Neural progenitor cell (in vitro differentiated cells): ENCODE data around the gene RHOC. TPM values are rescaled to one million over a fixed set of nuclear protein-coding genes. Genes with fewer than 3 reads are reported as not detected.

Experiments
- DNase-seq: peaks from one replicate; pipeline ENCODE4 v3.0.0-alpha.2; 2016; ENCODE audit warnings: low spot score
- H2AFZ ChIP-seq: fragments of 200-600 bp; sonication (generic); replicated peaks from 2 replicates; pipeline ENCODE4 v1.6.1; 2016; ENCODE audit warnings: antibody characterized with exemption
- H3F3A ChIP-seq: fragments of 200-600 bp; sonication (generic); 2 replicates; pipeline ENCODE4 v1.6.1; 2016; ENCODE audit warnings: antibody characterized with exemption, low read depth
- H3K27ac ChIP-seq: fragments of 200-600 bp; sonication (generic); 2 replicates; pipeline ENCODE4 v1.5.1; 2016; ENCODE audit warnings: mild to moderate bottlenecking
- H3K27me3 ChIP-seq: fragments of 200-600 bp; sonication (generic); 2 replicates; pipeline ENCODE4 v1.6.1; 2016; ENCODE audit warnings: mild to moderate bottlenecking, moderate library complexity
- H3K36me3 ChIP-seq: fragments of 200-600 bp; sonication (generic); 2 replicates; pipeline ENCODE4 v1.5.1; 2016
- H3K4me1 ChIP-seq: fragments of 200-600 bp; sonication (generic); 2 replicates; pipeline ENCODE4 v1.6.1; 2016; ENCODE audit warnings: mixed run types
- H3K4me2 ChIP-seq: fragments of 200-600 bp; sonication (generic); 2 replicates; pipeline ENCODE4 v1.6.1; 2016
- H3K4me3 ChIP-seq: fragments of 200-600 bp; sonication (generic); 2 replicates; pipeline ENCODE4 v1.5.1; 2016
- H3K79me2 ChIP-seq: fragments of 200-600 bp; sonication (generic); 2 replicates; pipeline ENCODE4 v1.6.1; 2016; ENCODE audit warnings: low read depth
- H3K9ac ChIP-seq: fragments of 200-600 bp; sonication (generic); 2 replicates; pipeline ENCODE4 v1.6.1; 2016
- H3K9me3 ChIP-seq: fragments of 200-600 bp; sonication (generic); 2 replicates; pipeline ENCODE4 v1.5.1; 2016; ENCODE audit warnings: low read depth
- H4K20me1 ChIP-seq: fragments of 200-600 bp; sonication (generic); 2 replicates; pipeline ENCODE4 v1.6.1; 2016; ENCODE audit warnings: low read depth
- H3K27ac Mint-ChIP-seq: 3 replicates; pipeline ENCODE4 v1.8.0; 2021; ENCODE audit warnings: mixed read lengths
- H3K27me3 Mint-ChIP-seq: 2 replicates; pipeline ENCODE4 v1.8.0; 2022; ENCODE audit warnings: low read depth, mild to moderate bottlenecking, inconsistent platforms, moderate library complexity, mixed read lengths; ENCODE audit not compliant: insufficient read depth
- H3K36me3 Mint-ChIP-seq: 3 replicates; pipeline ENCODE4 v1.8.0; 2021; ENCODE audit warnings: mixed read lengths
- H3K4me1 Mint-ChIP-seq: 3 replicates; pipeline ENCODE4 v1.8.0; 2021; ENCODE audit warnings: mixed read lengths
- H3K4me3 Mint-ChIP-seq: 3 replicates; pipeline ENCODE4 v1.8.0; 2021; ENCODE audit warnings: mild to moderate bottlenecking, moderate library complexity, mixed read lengths
- H3K9me3 Mint-ChIP-seq: 3 replicates; pipeline ENCODE4 v1.8.0; 2020; ENCODE audit warnings: mixed read lengths
- EZH2 ChIP-seq: fragments of 200-600 bp; sonication (generic); IDR thresholded peaks from 2 replicates; pipeline ENCODE4 v1.6.1; 2017; ENCODE audit warnings: antibody characterized with exemption, mild to moderate bottlenecking, moderate library complexity
- EZH2phosphoT487 ChIP-seq: fragments of 200-600 bp; sonication (generic); IDR thresholded peaks from 2 replicates; pipeline ENCODE4 v1.6.1; 2017; ENCODE audit warnings: antibody characterized with exemption
- total RNA-seq: library from RNA; depleted of rRNA; stranded (reverse); fragments of >200 nt; gene quantifications from 2 replicates; pipeline ENCODE4 v1.2.3, GENCODE V29; 2015; ENCODE audit warnings: low replicate concordance
- TF ChIP-seq, protein P1 (sequence below): fragments of 200-600 bp; sonication (generic); IDR thresholded peaks from 2 replicates; pipeline ENCODE4 v1.5.1; 2017; ENCODE audit warnings: antibody characterized with exemption, mild to moderate bottlenecking

The RHOC gene
- total RNA-seq, 1 donor from 2014 or later, result 41.8 TPM

DNA sequence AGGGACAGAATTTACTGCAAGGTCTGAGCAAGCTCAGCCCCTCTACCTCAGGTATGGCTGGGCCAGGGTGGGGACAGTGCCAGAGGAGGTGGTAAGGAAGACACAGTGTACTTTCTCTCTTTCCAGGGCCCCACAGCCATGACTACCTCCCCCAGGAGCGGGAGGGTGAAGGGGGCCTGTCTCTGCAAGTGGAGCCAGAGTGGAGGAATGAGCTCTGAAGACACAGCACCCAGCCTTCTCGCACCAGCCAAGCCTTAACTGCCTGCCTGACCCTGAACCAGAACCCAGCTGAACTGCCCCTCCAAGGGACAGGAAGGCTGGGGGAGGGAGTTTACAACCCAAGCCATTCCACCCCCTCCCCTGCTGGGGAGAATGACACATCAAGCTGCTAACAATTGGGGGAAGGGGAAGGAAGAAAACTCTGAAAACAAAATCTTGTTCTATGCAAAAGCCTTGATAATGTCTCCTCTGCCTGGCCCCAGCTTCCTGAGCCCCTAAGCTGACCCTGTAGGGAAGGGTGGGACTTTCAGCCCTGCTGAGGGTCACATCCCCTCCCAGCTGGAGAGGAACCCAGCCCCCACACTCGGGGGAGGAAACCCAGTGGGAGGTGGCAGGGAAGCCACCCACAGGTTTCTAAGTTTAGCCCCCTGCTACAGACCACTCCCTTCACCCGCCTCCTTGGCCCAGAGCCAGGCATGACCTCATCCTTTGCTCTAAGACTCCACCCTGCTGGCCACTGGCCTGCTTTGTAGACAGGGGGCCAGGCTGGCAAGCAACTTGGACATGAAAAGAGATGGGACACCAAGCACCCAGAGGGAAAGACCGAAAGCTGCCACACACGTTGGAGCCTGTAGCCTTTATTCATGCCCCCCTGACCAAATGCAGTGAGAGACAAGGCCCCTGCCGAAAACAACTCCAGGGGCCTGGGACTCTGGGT lies 6.4 kb downstream of the RHOC start:
- H3K4me1 ChIP-seq, result peaks cover 15% of the 10 kb centered on the region
- no peaks in the 10 kb centered on the region for H3K36me3 ChIP-seq
- TF ChIP-seq EZH2 (no peak), EZH2phosphoT487 (no peak)
- TF ChIP-seq, protein P1, sequence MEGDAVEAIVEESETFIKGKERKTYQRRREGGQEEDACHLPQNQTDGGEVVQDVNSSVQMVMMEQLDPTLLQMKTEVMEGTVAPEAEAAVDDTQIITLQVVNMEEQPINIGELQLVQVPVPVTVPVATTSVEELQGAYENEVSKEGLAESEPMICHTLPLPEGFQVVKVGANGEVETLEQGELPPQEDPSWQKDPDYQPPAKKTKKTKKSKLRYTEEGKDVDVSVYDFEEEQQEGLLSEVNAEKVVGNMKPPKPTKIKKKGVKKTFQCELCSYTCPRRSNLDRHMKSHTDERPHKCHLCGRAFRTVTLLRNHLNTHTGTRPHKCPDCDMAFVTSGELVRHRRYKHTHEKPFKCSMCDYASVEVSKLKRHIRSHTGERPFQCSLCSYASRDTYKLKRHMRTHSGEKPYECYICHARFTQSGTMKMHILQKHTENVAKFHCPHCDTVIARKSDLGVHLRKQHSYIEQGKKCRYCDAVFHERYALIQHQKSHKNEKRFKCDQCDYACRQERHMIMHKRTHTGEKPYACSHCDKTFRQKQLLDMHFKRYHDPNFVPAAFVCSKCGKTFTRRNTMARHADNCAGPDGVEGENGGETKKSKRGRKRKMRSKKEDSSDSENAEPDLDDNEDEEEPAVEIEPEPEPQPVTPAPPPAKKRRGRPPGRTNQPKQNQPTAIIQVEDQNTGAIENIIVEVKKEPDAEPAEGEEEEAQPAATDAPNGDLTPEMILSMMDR, result no peak
- H4K20me1 ChIP-seq, result peaks cover 25% of the 10 kb centered on the region
- peak overlapping the region; percentile 62 for H3K4me3 Mint-ChIP-seq
- H3K4me2 ChIP-seq, result no peak overlapping the region
- H3K27me3 Mint-ChIP-seq, result peaks cover 25% of the 10 kb centered on the region
- H3K27me3 ChIP-seq, result no peaks in the 10 kb centered on the region
- no peaks in the 10 kb centered on the region for H3K79me2 ChIP-seq
- no peak for DNase-seq
- no peak overlapping the region for H3K27ac ChIP-seq
- peaks cover 57% of the 10 kb centered on the region for H3K4me1 Mint-ChIP-seq
- H3K9me3 Mint-ChIP-seq, result no peaks in the 10 kb centered on the region
- H3F3A ChIP-seq, result peaks cover 5% of the 10 kb centered on the region
- peaks cover 26% of the 10 kb centered on the region for H3K36me3 Mint-ChIP-seq
- no peak overlapping the region for H2AFZ ChIP-seq
- no peak overlapping the region for H3K9ac ChIP-seq
- H3K27ac Mint-ChIP-seq, result peak overlapping the region; percentile 83
- H3K4me3 ChIP-seq, result no peak overlapping the region
- H3K9me3 ChIP-seq, result no peaks in the 10 kb centered on the region

DNA sequence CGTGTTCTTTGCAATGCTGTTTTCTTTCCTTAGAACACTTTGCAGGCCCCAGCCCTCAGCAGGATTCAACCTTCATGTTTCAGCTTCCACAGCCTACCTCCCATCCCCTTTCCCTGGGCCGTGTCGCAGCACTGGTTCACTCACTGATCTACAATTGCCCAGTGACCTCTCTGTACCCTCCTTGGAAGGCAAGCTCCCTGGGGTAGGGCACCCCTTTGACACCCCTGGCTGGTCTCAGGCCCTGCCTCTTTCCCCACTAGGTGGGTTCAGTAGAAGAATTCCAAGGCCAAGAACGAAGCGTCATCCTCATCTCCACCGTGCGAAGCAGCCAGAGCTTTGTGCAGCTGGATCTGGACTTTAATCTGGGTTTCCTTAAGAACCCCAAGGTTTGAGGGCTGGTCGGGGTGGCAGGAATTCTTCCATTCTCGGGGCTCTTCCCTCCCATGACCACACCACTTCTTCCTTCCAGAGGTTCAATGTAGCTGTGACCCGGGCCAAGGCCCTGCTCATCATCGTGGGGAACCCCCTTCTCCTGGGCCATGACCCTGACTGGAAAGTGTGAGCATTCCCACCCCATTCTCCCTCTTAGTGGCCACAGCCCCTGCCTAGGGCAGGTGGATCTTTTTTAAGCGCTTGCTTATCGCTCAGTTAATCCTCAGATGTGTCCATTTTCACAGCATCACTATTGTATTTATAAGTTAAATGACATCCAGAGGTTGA lies 7.3 kb downstream of the RHOC start:
- Histone ChIP-seq H3K27ac (no peak overlapping the region), H3K4me3 (no peak overlapping the region), H4K20me1 (peaks cover 17% of the 10 kb centered on the region), H2AFZ (no peak overlapping the region), H3K4me1 (peaks cover 7% of the 10 kb centered on the region), H3K4me2 (no peak overlapping the region), H3K27me3 (no peaks in the 10 kb centered on the region), H3K9me3 (no peaks in the 10 kb centered on the region), H3K9ac (no peak overlapping the region), H3K36me3 (no peaks in the 10 kb centered on the region), H3K79me2 (no peaks in the 10 kb centered on the region), H3F3A (no peaks in the 10 kb centered on the region)
- H3K9me3 Mint-ChIP-seq, result no peaks in the 10 kb centered on the region
- H3K4me3 Mint-ChIP-seq, result peak overlapping the region; percentile 8
- peaks cover 25% of the 10 kb centered on the region for H3K27me3 Mint-ChIP-seq
- peaks cover 29% of the 10 kb centered on the region for H3K36me3 Mint-ChIP-seq
- no peak for DNase-seq
- H3K27ac Mint-ChIP-seq, result peak overlapping the region; percentile 87
- TF ChIP-seq EZH2 (no peak), EZH2phosphoT487 (no peak)
- TF ChIP-seq, protein P1, result no peak
- peaks cover 47% of the 10 kb centered on the region for H3K4me1 Mint-ChIP-seq

DNA sequence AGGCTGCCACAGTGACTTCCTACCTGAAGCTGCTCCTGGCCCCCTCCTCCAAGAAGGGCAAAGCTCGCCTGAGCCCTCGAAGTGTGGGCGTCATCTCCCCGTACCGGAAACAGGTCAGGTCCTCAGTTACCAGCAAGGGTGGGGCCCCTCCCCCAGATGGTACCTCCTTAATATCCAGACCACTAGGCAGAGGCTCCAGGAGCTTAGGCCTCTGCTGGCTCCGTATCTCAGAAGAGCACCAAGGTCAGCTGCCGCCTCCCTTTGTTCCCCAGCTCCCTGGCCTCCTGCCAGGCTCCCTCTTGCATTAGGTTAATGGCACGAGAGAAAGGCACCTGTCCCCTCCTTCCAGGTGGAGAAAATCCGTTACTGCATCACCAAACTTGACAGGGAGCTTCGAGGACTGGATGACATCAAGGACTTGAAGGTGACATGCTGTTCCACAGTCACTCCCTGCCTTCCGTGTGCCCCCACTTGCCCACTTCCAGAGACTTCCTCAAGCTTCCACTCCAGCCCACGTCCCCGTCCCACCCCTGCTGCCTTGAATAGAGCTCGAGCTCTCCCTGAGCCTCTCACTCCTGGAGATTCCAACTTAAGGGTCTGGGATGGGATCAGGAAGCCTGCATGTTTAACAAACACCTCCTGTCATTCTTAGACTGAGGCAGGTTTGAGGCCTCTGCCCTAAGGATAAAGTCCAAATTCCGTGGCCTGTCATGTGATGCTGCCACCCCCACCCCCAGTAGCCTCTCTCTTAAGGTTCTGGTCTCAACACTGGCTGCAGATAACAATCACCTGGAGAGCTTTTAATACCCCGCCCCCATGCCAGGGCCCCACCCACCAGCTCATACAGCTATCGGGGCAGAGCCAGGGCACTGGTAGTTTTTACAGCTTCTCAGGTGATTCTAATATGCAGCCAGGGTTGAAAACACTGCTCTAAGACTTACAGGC lies 8.3 kb downstream of the RHOC start:
- Mint-ChIP-seq H3K27me3 (peaks cover 19% of the 10 kb centered on the region), H3K36me3 (peaks cover 29% of the 10 kb centered on the region), H3K27ac (no peak overlapping the region), H3K4me1 (peaks cover 38% of the 10 kb centered on the region), H3K4me3 (no peak overlapping the region), H3K9me3 (no peaks in the 10 kb centered on the region)
- Histone ChIP-seq H3K4me3 (no peak overlapping the region), H3K4me2 (no peak overlapping the region), H3F3A (no peaks in the 10 kb centered on the region), H3K9me3 (no peaks in the 10 kb centered on the region), H3K27me3 (no peaks in the 10 kb centered on the region), H3K27ac (no peak overlapping the region), H3K9ac (no peak overlapping the region), H3K79me2 (no peaks in the 10 kb centered on the region), H3K36me3 (no peaks in the 10 kb centered on the region), H2AFZ (no peak overlapping the region), H3K4me1 (no peaks in the 10 kb centered on the region), H4K20me1 (peaks cover 9% of the 10 kb centered on the region)
- TF ChIP-seq EZH2phosphoT487 (no peak), EZH2 (no peak)
- TF ChIP-seq, protein P1, result no peak
- no peak for DNase-seq
